GM12891 (cell line): Measurements from ENCODE around the gene ETFBKMT.

Experiments used
- POLR2A ChIP-seq: IDR thresholded peaks from 2 replicates; pipeline ENCODE4 v1.6.1; 2011; ENCODE audit warnings: low read depth, low read length, control low read depth
- POLR2AphosphoS5 ChIP-seq: IDR thresholded peaks from 2 replicates; pipeline ENCODE4 v1.6.1; 2011; ENCODE audit warnings: low read depth, low read length, control low read depth
- SPI1 ChIP-seq: IDR thresholded peaks from 2 replicates; pipeline ENCODE4 v1.6.1; 2011; ENCODE audit warnings: low read depth, low read length, control low read depth

- TF ChIP-seq SPI1 (no peak), POLR2A (peak; percentile 66), POLR2AphosphoS5 (peak; percentile 29; the same call in 1 of the 2 replicates)
Observed at GRCh38 chr12:31659087-31659942, at the start of gene ETFBKMT.
